Kidney (tissue), 22 donors: Measurements from ENCODE around the gene TOMM22. TPM values are rescaled to one million over a fixed set of nuclear protein-coding genes. Genes with fewer than 3 reads are reported as not detected.
A peak's percentile ranks its signal among the peaks of the same experiment; 100 is the strongest.

Experiments
- DNase-seq, 5 donors: peaks; one replicate each; pipeline ENCODE4 v3.0.0-alpha.2; 2013 to 2020
- FAIRE-seq: peaks from 2 replicates; lab custom pipeline; 2012; peaks lifted over from hg19 to GRCh38; lab: Jason Lieb, UNC
- H3K27ac ChIP-seq, 2 donors: one replicate each; pipeline ENCODE4 v1.7.0; 2013; ENCODE audit warnings: low read depth in 2 of 2, low read length in 2 of 2, inconsistent platforms in 1 of 2
- H3K27me3 ChIP-seq: one replicate; pipeline ENCODE4 v1.7.1; 2013; ENCODE audit warnings: low read length, inconsistent platforms; ENCODE audit not compliant: control insufficient read depth, insufficient read depth
- H3K36me3 ChIP-seq, 3 donors: one replicate each; pipeline versions ENCODE4 v1.7.0 to v1.7.1; 2013; ENCODE audit warnings: low read length in 3 of 3, control low read depth in 1 of 3, inconsistent platforms in 1 of 3; ENCODE audit not compliant: insufficient read depth in 3 of 3, control insufficient read depth in 2 of 3
- H3K4me1 ChIP-seq, 3 donors: one replicate each; pipeline versions ENCODE4 v1.7.0 to v1.7.1; 2013; ENCODE audit warnings: low read length in 3 of 3, inconsistent platforms in 1 of 3, low read depth in 1 of 3; ENCODE audit not compliant: control insufficient read depth in 2 of 3, insufficient read depth in 2 of 3
- H3K4me3 ChIP-seq, 3 donors: one replicate each; pipeline versions ENCODE4 v1.7.0 to v1.8.1; 2013; ENCODE audit warnings: low read length in 3 of 3, control low read depth in 1 of 3, inconsistent platforms in 1 of 3
- H3K9ac ChIP-seq, 3 donors: one replicate each; pipeline versions ENCODE4 v1.7.0 to v1.7.1; 2013; ENCODE audit warnings: low read length in 3 of 3, control low read depth in 1 of 3, inconsistent platforms in 1 of 3
- H3K9me3 ChIP-seq, 3 donors: one replicate each; pipeline versions ENCODE4 v1.7.0 to v1.7.1; 2013; ENCODE audit warnings: low read length in 3 of 3, control low read depth in 1 of 3, inconsistent platforms in 1 of 3; ENCODE audit not compliant: control insufficient read depth in 2 of 3, insufficient read depth in 1 of 3
- intact Hi-C: fragments of 100-400 bp; cut with DNase I; formaldehyde crosslinking; loops from one replicate; pipeline ENCODE4 v1.11.1; 2022
- long read RNA-seq, 10 donors: library from polyadenylated mRNA in 1 of 10; unstranded in 1 of 10; transcript quantifications; one replicate each; pipeline ENCODE4 v2.0.0 and lab custom pipeline, GENCODE V29; 2021 to 2026
- polyA plus RNA-seq: library from polyadenylated mRNA; stranded (reverse); fragments of 350-450 nt; fragmentation: Illumina TruSeq; extraction: RNeasy Lipid Tissue Mini Kit (QIAGEN cat#74804); gene quantifications from one replicate; pipeline ENCODE4 v1.2.3, GENCODE V29; 2014; ENCODE audit warnings: low read depth, low replicate concordance; ENCODE audit not compliant: insufficient read depth
- total RNA-seq: library from RNA; stranded (reverse); fragmentation: NEBNext Ultra II Directional; extraction: Animal tissue kit (Norgen Biotek cat#: 25700); gene quantifications from one replicate; pipeline ENCODE4 v1.2.1, GENCODE V29; 2021
- TF ChIP-seq, protein P1 (sequence below): IDR thresholded peaks from 3 replicates; pipeline ENCODE4 v1.5.1; 2012; ENCODE audit warnings: mild to moderate bottlenecking, moderate library complexity, borderline replicate concordance; ENCODE audit not compliant: insufficient read depth; ENCODE audit errors: extremely low read depth
- donor health status: control.
- donor health status: control.
- donor health status: control.
- donor health status: control.
- donor health status: control.
- donor health status: DM: yes; HTN: yes; CAD: no.
- donor health status: Normal renal cell carcinoma (clear cell type).

The TOMM22 gene
- total RNA-seq: 55.0 TPM
- polyA plus RNA-seq: 103 TPM
- long read RNA-seq, donor 1, transcript TOMM22-201 (4 exons, 2,040 nt): major isoform, 29 of 36 reads
- long read RNA-seq, donor 1, partial matches to known transcripts: 0 of 36 reads
- long read RNA-seq, donor 1, other reads (novel, unspliced or antisense): 6 of 36 reads
- long read RNA-seq, donor 2, transcript TOMM22-201 (4 exons, 2,040 nt): major isoform, 38 of 40 reads
- long read RNA-seq, donor 2, partial matches to known transcripts: 0 of 40 reads
- long read RNA-seq, donor 2, other reads (novel, unspliced or antisense): 0 of 40 reads
- long read RNA-seq, donor 3, transcript TOMM22-201 (4 exons, 2,040 nt): major isoform, 47 of 49 reads
- long read RNA-seq, donor 3, partial matches to known transcripts: 0 of 49 reads
- long read RNA-seq, donor 3, other reads (novel, unspliced or antisense): 0 of 49 reads
- long read RNA-seq, donor 4, transcript TOMM22-201 (4 exons, 2,040 nt): major isoform, 32 of 33 reads
- long read RNA-seq, donor 4, partial matches to known transcripts: 0 of 33 reads
- long read RNA-seq, donor 4, other reads (novel, unspliced or antisense): 0 of 33 reads
- long read RNA-seq, donor 5, transcript TOMM22-201 (4 exons, 2,040 nt): major isoform, 6 of 6 reads
- long read RNA-seq, donor 5, partial matches to known transcripts: 0 of 6 reads
- long read RNA-seq, donor 5, other reads (novel, unspliced or antisense): 0 of 6 reads
- long read RNA-seq, donor 6, transcript TOMM22-201 (4 exons, 2,040 nt): major isoform, 69 of 196 reads
- long read RNA-seq, donor 6, partial matches to known transcripts: 123 of 196 reads
- long read RNA-seq, donor 6, other reads (novel, unspliced or antisense): 0 of 196 reads
- long read RNA-seq, donor 7, transcript TOMM22-201 (4 exons, 2,040 nt): major isoform, 27 of 52 reads
- long read RNA-seq, donor 7, partial matches to known transcripts: 0 of 52 reads
- long read RNA-seq, donor 7, other reads (novel, unspliced or antisense): 25 of 52 reads
- long read RNA-seq, donor 8, transcript TOMM22-201 (4 exons, 2,040 nt): major isoform, 43 of 44 reads
- long read RNA-seq, donor 8, partial matches to known transcripts: 0 of 44 reads
- long read RNA-seq, donor 8, other reads (novel, unspliced or antisense): 0 of 44 reads
- long read RNA-seq, donor 9, transcript TOMM22-201 (4 exons, 2,040 nt): major isoform, 17 of 19 reads
- long read RNA-seq, donor 9, partial matches to known transcripts: 0 of 19 reads
- long read RNA-seq, donor 9, other reads (novel, unspliced or antisense): 0 of 19 reads
- long read RNA-seq, donor 10, transcript TOMM22-201 (4 exons, 2,040 nt): major isoform, 35 of 163 reads
- long read RNA-seq, donor 10, partial matches to known transcripts: 126 of 163 reads
- long read RNA-seq, donor 10, other reads (novel, unspliced or antisense): 0 of 163 reads

DNA sequence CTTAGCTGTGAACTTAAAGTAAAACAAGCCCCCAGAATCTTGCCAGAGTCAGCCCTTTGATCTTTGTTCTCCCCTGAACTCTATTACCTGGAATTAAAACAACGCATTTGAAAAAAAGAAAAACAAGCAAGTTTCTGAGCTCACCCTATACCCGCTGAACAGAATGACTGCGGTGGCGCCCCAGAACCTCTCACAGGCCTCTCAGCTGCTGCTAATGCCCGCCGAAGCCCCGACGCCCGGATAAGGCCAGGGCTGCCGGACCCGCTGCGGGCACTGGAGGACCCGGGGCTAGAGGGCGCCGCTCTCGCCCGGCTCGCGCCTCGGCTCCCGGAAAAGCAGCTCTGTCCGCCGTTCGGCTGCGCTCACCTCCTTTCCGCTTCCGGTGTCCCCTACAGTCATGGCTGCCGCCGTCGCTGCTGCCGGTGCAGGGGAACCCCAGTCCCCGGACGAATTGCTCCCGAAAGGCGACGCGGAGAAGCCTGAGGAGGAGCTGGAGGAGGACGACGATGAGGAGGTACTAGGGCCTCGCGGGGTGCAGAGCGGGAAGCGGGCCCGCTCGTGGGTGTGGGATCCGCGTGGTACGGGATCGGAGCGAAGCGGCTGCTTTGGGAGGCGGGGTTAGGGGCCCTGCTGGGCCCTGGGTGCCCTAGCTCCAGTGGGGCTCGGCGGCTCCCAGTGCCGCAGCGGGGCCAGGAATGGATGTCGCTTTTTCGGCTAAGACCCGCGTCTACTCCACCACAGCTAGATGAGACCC is at the start of gene TOMM22:
TSS of gene TOMM22 (plus strand) at position 376 of the 754 bp plus-strand sequence. CDS start at position 398, 22 bp downstream.
- intact Hi-C loops: no loop called here

DNA sequence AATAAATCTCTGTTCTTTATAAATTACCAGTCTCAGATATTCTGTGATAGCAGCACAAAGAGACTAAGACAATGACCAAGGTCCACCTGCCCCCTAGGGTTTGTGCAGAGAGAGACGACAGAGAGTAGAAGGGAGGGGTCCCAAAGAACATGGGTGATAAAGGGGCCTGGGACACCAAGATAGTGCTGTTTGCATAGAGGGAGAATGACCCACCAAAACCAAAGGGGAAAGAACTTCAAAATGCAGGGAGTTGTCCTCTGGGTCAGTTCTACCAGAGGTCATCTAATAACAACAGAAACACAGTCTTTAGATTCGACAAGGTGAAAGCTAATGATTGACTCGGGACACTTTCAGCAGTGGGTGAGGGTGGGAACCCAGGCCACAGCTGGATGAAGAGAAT is 49.2 kb upstream of the TOMM22 start:
- H3K27ac ChIP-seq: no peak overlapping the region
- TF ChIP-seq, protein P1, sequence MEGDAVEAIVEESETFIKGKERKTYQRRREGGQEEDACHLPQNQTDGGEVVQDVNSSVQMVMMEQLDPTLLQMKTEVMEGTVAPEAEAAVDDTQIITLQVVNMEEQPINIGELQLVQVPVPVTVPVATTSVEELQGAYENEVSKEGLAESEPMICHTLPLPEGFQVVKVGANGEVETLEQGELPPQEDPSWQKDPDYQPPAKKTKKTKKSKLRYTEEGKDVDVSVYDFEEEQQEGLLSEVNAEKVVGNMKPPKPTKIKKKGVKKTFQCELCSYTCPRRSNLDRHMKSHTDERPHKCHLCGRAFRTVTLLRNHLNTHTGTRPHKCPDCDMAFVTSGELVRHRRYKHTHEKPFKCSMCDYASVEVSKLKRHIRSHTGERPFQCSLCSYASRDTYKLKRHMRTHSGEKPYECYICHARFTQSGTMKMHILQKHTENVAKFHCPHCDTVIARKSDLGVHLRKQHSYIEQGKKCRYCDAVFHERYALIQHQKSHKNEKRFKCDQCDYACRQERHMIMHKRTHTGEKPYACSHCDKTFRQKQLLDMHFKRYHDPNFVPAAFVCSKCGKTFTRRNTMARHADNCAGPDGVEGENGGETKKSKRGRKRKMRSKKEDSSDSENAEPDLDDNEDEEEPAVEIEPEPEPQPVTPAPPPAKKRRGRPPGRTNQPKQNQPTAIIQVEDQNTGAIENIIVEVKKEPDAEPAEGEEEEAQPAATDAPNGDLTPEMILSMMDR: no peak
- H3K9ac ChIP-seq: no peak overlapping the region
- H3K4me1 ChIP-seq: no peaks in the 10 kb centered on the region
- peaks cover 0 to 4% (median 0%) of the 10 kb centered on the region in 3 donors for H3K36me3 ChIP-seq
- H3K9me3 ChIP-seq: no peaks in the 10 kb centered on the region
- intact Hi-C loops: no loop called here
- no peaks in the 10 kb centered on the region for H3K27me3 ChIP-seq
- FAIRE-seq (no peak), DNase-seq (no peak)
- H3K4me3 ChIP-seq: no peak overlapping the region

More for the DNA sequence above, at the start of gene TOMM22:
- Histone ChIP-seq H3K27me3 (no peaks in the 10 kb centered on the region), H3K27ac (peak within 1 kb of the TSS in 1 of 2 donors; percentile 41), H3K9ac (peak within 1 kb of the TSS; percentile 82 to 92 (median 89)), H3K9me3 (no peaks in the 10 kb centered on the region), H3K36me3 (peaks cover 0 to 23% (median 21%) of the 10 kb centered on the region in 3 donors), H3K4me3 (peak within 1 kb of the TSS; percentile 87 to 96 (median 94)), H3K4me1 (peaks cover 0 to 7% (median 5%) of the 10 kb centered on the region in 3 donors)
- TF ChIP-seq, protein P1: peak; percentile 70
- peak; percentile 90 to 96 (median 94) for DNase-seq
- no peak for FAIRE-seq

DNA sequence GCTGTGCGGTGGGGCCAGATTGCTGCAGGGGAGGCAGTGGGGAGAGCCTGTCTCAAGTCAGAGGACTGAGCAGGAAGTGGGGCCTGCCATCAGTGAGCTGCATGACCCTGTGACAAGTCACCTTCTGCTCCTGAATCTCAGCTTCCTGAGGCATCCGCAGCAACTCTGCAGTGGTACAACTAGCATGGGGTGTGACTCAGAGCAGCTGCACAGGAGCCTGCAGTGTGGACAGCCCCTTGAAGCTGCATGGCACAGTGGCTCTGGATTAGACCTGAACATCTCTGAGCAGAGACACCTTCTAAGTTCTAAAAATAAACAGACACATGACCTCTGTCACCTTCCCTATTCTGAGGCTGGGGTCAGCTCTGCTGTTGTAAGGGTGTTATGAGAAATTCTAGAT is 43.5 kb upstream of the TOMM22 start:
- TF ChIP-seq, protein P1: no peak
- intact Hi-C loops: no loop called here

More for the DNA sequence above, 43.5 kb upstream of the TOMM22 start:
- Histone ChIP-seq H3K36me3 (peaks cover 0 to 4% (median 0%) of the 10 kb centered on the region in 3 donors), H3K27me3 (no peaks in the 10 kb centered on the region), H3K9me3 (no peaks in the 10 kb centered on the region), H3K9ac (no peak overlapping the region), H3K4me3 (no peak overlapping the region), H3K27ac (no peak overlapping the region), H3K4me1 (no peaks in the 10 kb centered on the region)
- DNase-seq (no peak), FAIRE-seq (no peak)
